Neural crest cell (in vitro differentiated cells): Measurements from ENCODE around the gene GIMAP5. TPM values are rescaled to one million over a fixed set of nuclear protein-coding genes. Genes with fewer than 3 reads are reported as not detected.

Experiments
- DNase-seq: peaks from one replicate; pipeline ENCODE4 v3.0.0; 2021; ENCODE audit warnings: low read depth, mixed read lengths, low spot score
- H3K27ac Mint-ChIP-seq: one replicate; pipeline ENCODE4 v1.8.0; 2021; ENCODE audit warnings: mild to moderate bottlenecking, mixed read lengths; ENCODE audit not compliant: unreplicated experiment
- H3K27me3 Mint-ChIP-seq: 2 replicates; pipeline ENCODE4 v1.8.0; 2021; ENCODE audit warnings: low read depth, mild to moderate bottlenecking, mixed read lengths
- H3K36me3 Mint-ChIP-seq: 2 replicates; pipeline ENCODE4 v1.8.0; 2021; ENCODE audit warnings: low read depth, mild to moderate bottlenecking, mixed read lengths
- H3K4me1 Mint-ChIP-seq: 2 replicates; pipeline ENCODE4 v1.8.0; 2021; ENCODE audit warnings: mixed read lengths
- H3K4me3 Mint-ChIP-seq: one replicate; pipeline ENCODE4 v1.8.0; 2021; ENCODE audit warnings: mild to moderate bottlenecking, mixed read lengths
- H3K9me3 Mint-ChIP-seq: 2 replicates; pipeline ENCODE4 v1.8.0; 2021; ENCODE audit warnings: mixed read lengths
- total RNA-seq: library from RNA; stranded (reverse); gene quantifications from 2 replicates; pipeline ENCODE4 v1.2.1, GENCODE V29; 2021
- TF ChIP-seq, protein P1 (sequence below): fragments of 200-600 bp; sonication (generic); conservative IDR thresholded peaks from 2 replicates; pipeline ENCODE4 v1.5.0; 2021; ENCODE audit warnings: antibody characterized with exemption, mild to moderate bottlenecking

The GIMAP5 gene
- total RNA-seq, 1 donor from 2014 or later: 0.19 TPM

GRCh38 chr7:150715738-150716137, 21.5 kb upstream of the GIMAP5 start:
- H3K27me3 Mint-ChIP-seq: peaks cover 16% of the 10 kb centered on the region
- no peaks in the 10 kb centered on the region for H3K36me3 Mint-ChIP-seq
- peaks cover 6% of the 10 kb centered on the region for H3K9me3 Mint-ChIP-seq
- H3K4me1 Mint-ChIP-seq: no peaks in the 10 kb centered on the region
- H3K4me3 Mint-ChIP-seq: no peak overlapping the region
- TF ChIP-seq, protein P1, sequence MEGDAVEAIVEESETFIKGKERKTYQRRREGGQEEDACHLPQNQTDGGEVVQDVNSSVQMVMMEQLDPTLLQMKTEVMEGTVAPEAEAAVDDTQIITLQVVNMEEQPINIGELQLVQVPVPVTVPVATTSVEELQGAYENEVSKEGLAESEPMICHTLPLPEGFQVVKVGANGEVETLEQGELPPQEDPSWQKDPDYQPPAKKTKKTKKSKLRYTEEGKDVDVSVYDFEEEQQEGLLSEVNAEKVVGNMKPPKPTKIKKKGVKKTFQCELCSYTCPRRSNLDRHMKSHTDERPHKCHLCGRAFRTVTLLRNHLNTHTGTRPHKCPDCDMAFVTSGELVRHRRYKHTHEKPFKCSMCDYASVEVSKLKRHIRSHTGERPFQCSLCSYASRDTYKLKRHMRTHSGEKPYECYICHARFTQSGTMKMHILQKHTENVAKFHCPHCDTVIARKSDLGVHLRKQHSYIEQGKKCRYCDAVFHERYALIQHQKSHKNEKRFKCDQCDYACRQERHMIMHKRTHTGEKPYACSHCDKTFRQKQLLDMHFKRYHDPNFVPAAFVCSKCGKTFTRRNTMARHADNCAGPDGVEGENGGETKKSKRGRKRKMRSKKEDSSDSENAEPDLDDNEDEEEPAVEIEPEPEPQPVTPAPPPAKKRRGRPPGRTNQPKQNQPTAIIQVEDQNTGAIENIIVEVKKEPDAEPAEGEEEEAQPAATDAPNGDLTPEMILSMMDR: no peak
- H3K27ac Mint-ChIP-seq: no peak overlapping the region
- no peak for DNase-seq

DNA sequence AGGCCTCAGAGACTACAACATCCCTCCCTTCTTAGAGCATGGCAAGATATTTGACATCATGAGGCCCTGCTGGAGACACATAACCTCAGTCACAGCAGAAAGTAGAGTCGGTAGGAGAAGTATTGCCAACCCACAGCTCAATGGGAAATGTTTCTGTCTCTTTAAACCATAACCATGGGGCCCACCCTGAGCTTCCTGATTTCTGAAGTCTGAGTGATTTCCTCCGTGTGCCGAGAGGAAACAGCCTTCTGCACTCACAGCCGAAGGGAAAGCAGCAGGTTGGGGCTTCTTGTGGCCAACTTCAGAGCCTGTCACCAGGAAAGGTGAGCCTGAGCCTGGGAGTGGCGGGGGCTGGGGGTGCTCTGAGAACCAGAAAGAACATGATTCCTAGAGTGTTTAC, 20.9 kb upstream of the GIMAP5 start, which contains the start of gene GIMAP1:
Gene GIMAP1 (plus strand): TSS at position 246 of the 400 bp plus-strand sequence. CDS start 2,435 bp downstream, outside the sequence.
- Mint-ChIP-seq H3K36me3 (no peaks in the 10 kb centered on the region), H3K4me1 (no peaks in the 10 kb centered on the region), H3K27me3 (peaks cover 16% of the 10 kb centered on the region), H3K9me3 (peaks cover 6% of the 10 kb centered on the region), H3K27ac (no peak within 1 kb of the TSS), H3K4me3 (no peak within 1 kb of the TSS)
- DNase-seq: no peak
- TF ChIP-seq, protein P1: no peak

- Mint-ChIP-seq H3K4me1 (no peaks in the 10 kb centered on the region), H3K27ac (no peak overlapping the region), H3K9me3 (peaks cover 6% of the 10 kb centered on the region), H3K4me3 (no peak overlapping the region), H3K27me3 (peaks cover 16% of the 10 kb centered on the region), H3K36me3 (no peaks in the 10 kb centered on the region)
- DNase-seq: no peak
- TF ChIP-seq, protein P1: no peak
These were observed 20.3 kb upstream of the GIMAP5 start for GRCh38 chr7:150716939-150717338.

DNA sequence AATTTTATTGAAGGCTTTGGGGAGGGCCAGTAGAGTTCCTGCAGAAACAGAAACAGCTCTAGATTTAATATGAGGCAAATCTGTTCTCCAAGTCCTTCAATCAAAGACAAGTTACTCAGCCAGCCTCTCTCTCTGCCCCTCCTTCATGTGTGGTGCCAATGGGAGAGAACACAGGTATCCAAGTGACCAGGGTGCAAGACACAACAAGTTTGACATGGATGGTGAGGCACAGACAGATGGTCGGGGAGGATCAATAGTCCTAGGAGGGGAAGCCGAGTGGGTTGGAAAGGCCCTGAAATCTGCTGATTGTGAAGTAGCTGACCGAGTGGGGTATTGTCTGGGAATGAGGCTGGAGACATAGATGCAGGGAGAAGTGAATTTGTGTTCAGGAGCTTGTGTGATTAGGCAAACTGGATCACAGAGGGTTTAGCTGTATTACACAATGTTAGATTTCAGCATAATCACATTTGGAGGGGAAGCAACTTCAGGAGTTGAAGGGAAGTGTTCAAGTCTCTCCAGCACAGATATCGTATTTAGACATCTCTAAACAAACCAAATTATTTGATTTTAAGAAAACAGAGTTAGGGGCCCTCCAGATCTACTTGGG, 19.3 kb upstream of the GIMAP5 start:
- peaks cover 4% of the 10 kb centered on the region for H3K9me3 Mint-ChIP-seq
- DNase-seq: no peak
- H3K4me1 Mint-ChIP-seq: no peaks in the 10 kb centered on the region
- H3K27me3 Mint-ChIP-seq: peaks cover 16% of the 10 kb centered on the region
- no peaks in the 10 kb centered on the region for H3K36me3 Mint-ChIP-seq
- no peak overlapping the region for H3K4me3 Mint-ChIP-seq
- TF ChIP-seq, protein P1: no peak
- no peak overlapping the region for H3K27ac Mint-ChIP-seq

- Mint-ChIP-seq H3K27ac (peak overlapping the region; percentile 25), H3K9me3 (no peaks in the 10 kb centered on the region), H3K36me3 (no peaks in the 10 kb centered on the region), H3K4me1 (no peaks in the 10 kb centered on the region), H3K27me3 (peaks cover 14% of the 10 kb centered on the region), H3K4me3 (no peak overlapping the region)
- TF ChIP-seq, protein P1: no peak
- DNase-seq: no peak
These were observed 17.8 kb upstream of the GIMAP5 start for GRCh38 chr7:150719436-150719835.
